GOT3 (cell line): ENCODE results near the gene ST8SIA4.

ENCODE experiments used
- DNase-seq: peaks from one replicate; lab custom pipeline; 2025; ENCODE audit warnings: mixed read lengths; lab: John Stamatoyannopoulos, UW

Gene ST8SIA4

GRCh38 chr5:100867039-100867562, 36.0 kb downstream of the ST8SIA4 start:
- DNase-seq = no peak

GRCh38 chr5:100864931-100865330, 38.2 kb downstream of the ST8SIA4 start:
- no peak for DNase-seq

GRCh38 chr5:100863739-100864138, 39.3 kb downstream of the ST8SIA4 start:
- DNase-seq = no peak

- no peak for DNase-seq
Observed at GRCh38 chr5:100861148-100861547, 41.9 kb downstream of the ST8SIA4 start.

GRCh38 chr5:100860407-100860806, 42.7 kb downstream of the ST8SIA4 start:
- DNase-seq = no peak

- no peak for DNase-seq
Observed at GRCh38 chr5:100858987-100859545, 44.0 kb downstream of the ST8SIA4 start.

GRCh38 chr5:100856462-100856861, 46.6 kb downstream of the ST8SIA4 start:
- no peak for DNase-seq

GRCh38 chr5:100855937-100856430, 47.1 kb downstream of the ST8SIA4 start:
- no peak for DNase-seq

- DNase-seq = no peak
Observed at GRCh38 chr5:100855295-100855694, 47.8 kb downstream of the ST8SIA4 start.

GRCh38 chr5:100854591-100854990, 48.5 kb downstream of the ST8SIA4 start:
- DNase-seq = no peak

- no peak for DNase-seq
Observed at GRCh38 chr5:100853582-100853981, 49.5 kb downstream of the ST8SIA4 start.

- DNase-seq = no peak
Observed at GRCh38 chr5:100852988-100853449, 50.1 kb downstream of the ST8SIA4 start.

GRCh38 chr5:100852051-100852450, 51.0 kb downstream of the ST8SIA4 start:
- no peak for DNase-seq

- DNase-seq = no peak
Observed at GRCh38 chr5:100846772-100847171, 56.3 kb downstream of the ST8SIA4 start.

- DNase-seq = no peak
Observed at GRCh38 chr5:100842080-100842479, 61.0 kb downstream of the ST8SIA4 start.

GRCh38 chr5:100841358-100842076, 61.6 kb downstream of the ST8SIA4 start:
- no peak for DNase-seq

- no peak for DNase-seq
Observed at GRCh38 chr5:100840789-100841188, 62.3 kb downstream of the ST8SIA4 start.

- DNase-seq = no peak
Observed at GRCh38 chr5:100840370-100840769, 62.7 kb downstream of the ST8SIA4 start.

- DNase-seq = no peak
Observed at GRCh38 chr5:100838048-100838473, 65.0 kb downstream of the ST8SIA4 start.

GRCh38 chr5:100834519-100834918, 68.6 kb downstream of the ST8SIA4 start:
- DNase-seq = no peak

- no peak for DNase-seq
Observed at GRCh38 chr5:100832252-100833230, 70.5 kb downstream of the ST8SIA4 start.

GRCh38 chr5:100828898-100829356, 74.2 kb downstream of the ST8SIA4 start:
- DNase-seq = no peak
